H1 (cell line): ENCODE data around the gene MAP10. TPM values are rescaled to one million over a fixed set of nuclear protein-coding genes. Genes with fewer than 3 reads are reported as not detected.

Experiments
- TAF1 ChIP-seq: IDR thresholded peaks from 2 replicates; pipeline ENCODE4 v1.6.1; 2011; ENCODE audit warnings: mild to moderate bottlenecking, low read depth, low read length
- polyA plus RNA-seq, 7 experiments: library from polyadenylated mRNA; depleted of rRNA in 3 of 7; stranded (reverse) in 5 of 7; unstranded in 2 of 7; fragments of >200 nt in 5 of 7; fragments of 200-250 nt in 2 of 7; gene quantifications; 1 replicate in 5 of 7; 2 replicates in 1 of 7; 4 replicates in 1 of 7; pipeline versions ENCODE4 v1.2.1 to v1.2.3, GENCODE V29; 2011 to 2013; ENCODE audit warnings: missing spikeins in 2 of 7, mixed read lengths in 2 of 7
- total RNA-seq: library from RNA; stranded (reverse); fragmentation: NEBNext Ultra II Directional; extraction: Animal tissue kit (Norgen Biotek cat#: 25700); gene quantifications from 2 replicates; pipeline ENCODE4 v1.2.1, GENCODE V29; 2021
- TF ChIP-seq, protein P1 (sequence below): fragments of 300-600 bp; sonication (generic); IDR thresholded peaks from 2 replicates; pipeline ENCODE4 v1.7.1; 2012; ENCODE audit warnings: low read length, moderate library complexity, mild to moderate bottlenecking, inconsistent platforms; ENCODE audit not compliant: insufficient replicate concordance
- TF ChIP-seq, protein P2 (sequence below): IDR thresholded peaks from 2 replicates; pipeline ENCODE4 v1.6.1; 2011; ENCODE audit warnings: low read length, improper control_type of control experiment

Gene MAP10
- total and polyA plus RNA-seq, 2 of the 8 experiments (the other 6 are each of a cell fraction or from before 2014, with no cell fraction given) = 1.5 to 3.5 TPM

DNA sequence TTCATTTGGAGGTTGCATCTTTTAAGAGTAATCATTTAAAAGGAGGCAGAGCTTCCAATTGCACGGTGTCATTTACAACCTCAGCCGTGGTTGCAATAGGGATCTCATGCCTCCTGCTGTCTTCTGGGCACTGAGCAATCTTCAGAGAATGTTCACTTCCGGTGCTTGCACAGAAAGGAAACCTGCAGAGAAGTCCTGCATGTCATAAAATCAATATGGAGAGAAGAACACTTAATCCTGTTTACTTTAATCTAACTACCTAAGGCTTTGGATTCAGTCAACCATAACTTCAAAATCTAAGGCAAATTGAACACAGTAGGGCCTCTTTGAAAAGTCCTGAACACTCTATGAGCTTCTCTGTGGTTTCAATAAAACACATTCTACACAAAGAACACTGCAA, 11.3 kb upstream of the MAP10 start (continued):
- TF ChIP-seq, protein P1, sequence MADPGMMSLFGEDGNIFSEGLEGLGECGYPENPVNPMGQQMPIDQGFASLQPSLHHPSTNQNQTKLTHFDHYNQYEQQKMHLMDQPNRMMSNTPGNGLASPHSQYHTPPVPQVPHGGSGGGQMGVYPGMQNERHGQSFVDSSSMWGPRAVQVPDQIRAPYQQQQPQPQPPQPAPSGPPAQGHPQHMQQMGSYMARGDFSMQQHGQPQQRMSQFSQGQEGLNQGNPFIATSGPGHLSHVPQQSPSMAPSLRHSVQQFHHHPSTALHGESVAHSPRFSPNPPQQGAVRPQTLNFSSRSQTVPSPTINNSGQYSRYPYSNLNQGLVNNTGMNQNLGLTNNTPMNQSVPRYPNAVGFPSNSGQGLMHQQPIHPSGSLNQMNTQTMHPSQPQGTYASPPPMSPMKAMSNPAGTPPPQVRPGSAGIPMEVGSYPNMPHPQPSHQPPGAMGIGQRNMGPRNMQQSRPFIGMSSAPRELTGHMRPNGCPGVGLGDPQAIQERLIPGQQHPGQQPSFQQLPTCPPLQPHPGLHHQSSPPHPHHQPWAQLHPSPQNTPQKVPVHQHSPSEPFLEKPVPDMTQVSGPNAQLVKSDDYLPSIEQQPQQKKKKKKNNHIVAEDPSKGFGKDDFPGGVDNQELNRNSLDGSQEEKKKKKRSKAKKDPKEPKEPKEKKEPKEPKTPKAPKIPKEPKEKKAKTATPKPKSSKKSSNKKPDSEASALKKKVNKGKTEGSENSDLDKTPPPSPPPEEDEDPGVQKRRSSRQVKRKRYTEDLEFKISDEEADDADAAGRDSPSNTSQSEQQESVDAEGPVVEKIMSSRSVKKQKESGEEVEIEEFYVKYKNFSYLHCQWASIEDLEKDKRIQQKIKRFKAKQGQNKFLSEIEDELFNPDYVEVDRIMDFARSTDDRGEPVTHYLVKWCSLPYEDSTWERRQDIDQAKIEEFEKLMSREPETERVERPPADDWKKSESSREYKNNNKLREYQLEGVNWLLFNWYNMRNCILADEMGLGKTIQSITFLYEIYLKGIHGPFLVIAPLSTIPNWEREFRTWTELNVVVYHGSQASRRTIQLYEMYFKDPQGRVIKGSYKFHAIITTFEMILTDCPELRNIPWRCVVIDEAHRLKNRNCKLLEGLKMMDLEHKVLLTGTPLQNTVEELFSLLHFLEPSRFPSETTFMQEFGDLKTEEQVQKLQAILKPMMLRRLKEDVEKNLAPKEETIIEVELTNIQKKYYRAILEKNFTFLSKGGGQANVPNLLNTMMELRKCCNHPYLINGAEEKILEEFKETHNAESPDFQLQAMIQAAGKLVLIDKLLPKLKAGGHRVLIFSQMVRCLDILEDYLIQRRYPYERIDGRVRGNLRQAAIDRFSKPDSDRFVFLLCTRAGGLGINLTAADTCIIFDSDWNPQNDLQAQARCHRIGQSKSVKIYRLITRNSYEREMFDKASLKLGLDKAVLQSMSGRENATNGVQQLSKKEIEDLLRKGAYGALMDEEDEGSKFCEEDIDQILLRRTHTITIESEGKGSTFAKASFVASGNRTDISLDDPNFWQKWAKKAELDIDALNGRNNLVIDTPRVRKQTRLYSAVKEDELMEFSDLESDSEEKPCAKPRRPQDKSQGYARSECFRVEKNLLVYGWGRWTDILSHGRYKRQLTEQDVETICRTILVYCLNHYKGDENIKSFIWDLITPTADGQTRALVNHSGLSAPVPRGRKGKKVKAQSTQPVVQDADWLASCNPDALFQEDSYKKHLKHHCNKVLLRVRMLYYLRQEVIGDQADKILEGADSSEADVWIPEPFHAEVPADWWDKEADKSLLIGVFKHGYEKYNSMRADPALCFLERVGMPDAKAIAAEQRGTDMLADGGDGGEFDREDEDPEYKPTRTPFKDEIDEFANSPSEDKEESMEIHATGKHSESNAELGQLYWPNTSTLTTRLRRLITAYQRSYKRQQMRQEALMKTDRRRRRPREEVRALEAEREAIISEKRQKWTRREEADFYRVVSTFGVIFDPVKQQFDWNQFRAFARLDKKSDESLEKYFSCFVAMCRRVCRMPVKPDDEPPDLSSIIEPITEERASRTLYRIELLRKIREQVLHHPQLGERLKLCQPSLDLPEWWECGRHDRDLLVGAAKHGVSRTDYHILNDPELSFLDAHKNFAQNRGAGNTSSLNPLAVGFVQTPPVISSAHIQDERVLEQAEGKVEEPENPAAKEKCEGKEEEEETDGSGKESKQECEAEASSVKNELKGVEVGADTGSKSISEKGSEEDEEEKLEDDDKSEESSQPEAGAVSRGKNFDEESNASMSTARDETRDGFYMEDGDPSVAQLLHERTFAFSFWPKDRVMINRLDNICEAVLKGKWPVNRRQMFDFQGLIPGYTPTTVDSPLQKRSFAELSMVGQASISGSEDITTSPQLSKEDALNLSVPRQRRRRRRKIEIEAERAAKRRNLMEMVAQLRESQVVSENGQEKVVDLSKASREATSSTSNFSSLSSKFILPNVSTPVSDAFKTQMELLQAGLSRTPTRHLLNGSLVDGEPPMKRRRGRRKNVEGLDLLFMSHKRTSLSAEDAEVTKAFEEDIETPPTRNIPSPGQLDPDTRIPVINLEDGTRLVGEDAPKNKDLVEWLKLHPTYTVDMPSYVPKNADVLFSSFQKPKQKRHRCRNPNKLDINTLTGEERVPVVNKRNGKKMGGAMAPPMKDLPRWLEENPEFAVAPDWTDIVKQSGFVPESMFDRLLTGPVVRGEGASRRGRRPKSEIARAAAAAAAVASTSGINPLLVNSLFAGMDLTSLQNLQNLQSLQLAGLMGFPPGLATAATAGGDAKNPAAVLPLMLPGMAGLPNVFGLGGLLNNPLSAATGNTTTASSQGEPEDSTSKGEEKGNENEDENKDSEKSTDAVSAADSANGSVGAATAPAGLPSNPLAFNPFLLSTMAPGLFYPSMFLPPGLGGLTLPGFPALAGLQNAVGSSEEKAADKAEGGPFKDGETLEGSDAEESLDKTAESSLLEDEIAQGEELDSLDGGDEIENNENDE = no peak
- TF ChIP-seq, protein P2, sequence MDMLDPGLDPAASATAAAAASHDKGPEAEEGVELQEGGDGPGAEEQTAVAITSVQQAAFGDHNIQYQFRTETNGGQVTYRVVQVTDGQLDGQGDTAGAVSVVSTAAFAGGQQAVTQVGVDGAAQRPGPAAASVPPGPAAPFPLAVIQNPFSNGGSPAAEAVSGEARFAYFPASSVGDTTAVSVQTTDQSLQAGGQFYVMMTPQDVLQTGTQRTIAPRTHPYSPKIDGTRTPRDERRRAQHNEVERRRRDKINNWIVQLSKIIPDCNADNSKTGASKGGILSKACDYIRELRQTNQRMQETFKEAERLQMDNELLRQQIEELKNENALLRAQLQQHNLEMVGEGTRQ = no peak
- TF ChIP-seq TAF1 = no peak
